Right ventricle myocardium inferior (tissue), 1 donor: ENCODE results near the gene ANXA7. TPM values are rescaled to one million over a fixed set of nuclear protein-coding genes. Genes with fewer than 3 reads are reported as not detected.
A peak's percentile ranks its signal among the peaks of the same experiment; 100 is the strongest.

Experiments
- ATAC-seq: fragments of 200-7000 bp; cut with Tn5 transposase; one replicate; pipeline ENCODE4 v1.9.1; 2020; ENCODE audit warnings: mild to moderate bottlenecking, moderate library complexity
- DNase-seq: peaks from one replicate; pipeline ENCODE4 v3.0.0; 2021; ENCODE audit errors: missing footprints
- intact Hi-C: fragments of 100-400 bp; cut with DNase I; formaldehyde crosslinking; loops from one replicate; pipeline ENCODE4 v1.11.0; 2022
- long read RNA-seq: library from polyadenylated mRNA; unstranded; transcript quantifications from one replicate; pipeline ENCODE4 v2.0.0, GENCODE V29; 2021
- total RNA-seq: library from RNA; stranded (reverse); fragmentation: NEBNext Ultra II Directional; extraction: Animal tissue kit (Norgen Biotek cat#: 25700); gene quantifications from one replicate; pipeline ENCODE4 v1.2.1, GENCODE V29; 2021
- donor health status: DM: no; HTN: yes; CAD: no; lungs with severe emphysema.

Gene ANXA7
- 113 TPM for total RNA-seq
- long read RNA-seq, transcript ANXA7-201 (14 exons, 2,174 nt), result major isoform, 100 of 144 reads
- long read RNA-seq, transcript ANXA7-202 (13 exons, 2,452 nt), result minor isoform, 10 of 144 reads
- long read RNA-seq, partial matches to known transcripts, result 20 of 144 reads
- long read RNA-seq, other reads (novel, unspliced or antisense), result 14 of 144 reads

GRCh38 chr10:73413528-73414229, at the start of gene ANXA7:
Gene ANXA7 (minus strand): TSS chr10:73414058. CDS start chr10:73400856, 13,202 bp downstream.
- DNase-seq (peak; percentile 98), ATAC-seq (peak; percentile 99)
- intact Hi-C loops, result no loop called here

- no peak for DNase-seq
- intact Hi-C loops, result no loop called here
- ATAC-seq, result no peak
Observed at GRCh38 chr10:73460897-73461296, 47.0 kb upstream of the ANXA7 start.

- ATAC-seq (no peak), DNase-seq (no peak)
- intact Hi-C loops, result no loop called here
Observed at GRCh38 chr10:73459683-73460314, 45.9 kb upstream of the ANXA7 start.

GRCh38 chr10:73456187-73456890, 42.5 kb upstream of the ANXA7 start:
- intact Hi-C loops, result no loop called here
- no peak for DNase-seq
- ATAC-seq, result no peak

- no peak for ATAC-seq
- DNase-seq, result no peak
- intact Hi-C loops, result no loop called here
Observed at GRCh38 chr10:73449113-73449512, 35.3 kb upstream of the ANXA7 start.

GRCh38 chr10:73448384-73448783, 34.5 kb upstream of the ANXA7 start:
- ATAC-seq (no peak), DNase-seq (no peak)
- intact Hi-C loops, result no loop called here

- DNase-seq, result no peak
- no peak for ATAC-seq
- intact Hi-C loops, result no loop called here
Observed at GRCh38 chr10:73446926-73447325, 33.1 kb upstream of the ANXA7 start.

GRCh38 chr10:73444457-73444856, 30.6 kb upstream of the ANXA7 start:
- no peak for DNase-seq

GRCh38 chr10:73439605-73440312, 25.9 kb upstream of the ANXA7 start:
- DNase-seq, result no peak
- intact Hi-C loops, result no loop called here
- no peak for ATAC-seq

More at GRCh38 chr10:73444457-73444856, 30.6 kb upstream of the ANXA7 start:
- intact Hi-C loops, result no loop called here
- ATAC-seq, result no peak

- no peak for ATAC-seq
Observed at GRCh38 chr10:73439055-73439454, 25.2 kb upstream of the ANXA7 start.

GRCh38 chr10:73433538-73433867, 19.6 kb upstream of the ANXA7 start, which contains the start of gene MSS51:
Gene MSS51 (minus strand): TSS chr10:73433561. CDS start chr10:73428284, 5,277 bp downstream.
- DNase-seq, result no peak
- ATAC-seq, result peak; percentile 90
- intact Hi-C loops, result no loop called here

More at GRCh38 chr10:73439055-73439454, 25.2 kb upstream of the ANXA7 start:
- no peak for DNase-seq
- intact Hi-C loops, result no loop called here

- intact Hi-C loops, result no loop called here
- DNase-seq, result no peak
- peak; percentile 51 for ATAC-seq
Observed at GRCh38 chr10:73432646-73433537, 19.0 kb upstream of the ANXA7 start.

- ATAC-seq (no peak), DNase-seq (no peak)
- intact Hi-C loops, result no loop called here
Observed at GRCh38 chr10:73426318-73426717, 12.5 kb upstream of the ANXA7 start.

GRCh38 chr10:73424478-73424877, 10.6 kb upstream of the ANXA7 start:
- ATAC-seq (no peak), DNase-seq (no peak)
- intact Hi-C loops, result no loop called here

- intact Hi-C loops, result no loop called here
- DNase-seq (no peak), ATAC-seq (no peak)
Observed at GRCh38 chr10:73423309-73423708, 9.5 kb upstream of the ANXA7 start.

- no peak for DNase-seq
- ATAC-seq, result no peak
- intact Hi-C loops, result no loop called here
Observed at GRCh38 chr10:73416571-73416970, 2.7 kb upstream of the ANXA7 start.

GRCh38 chr10:73414230-73414945, 530 bp upstream of the ANXA7 start:
- intact Hi-C loops, result no loop called here
- ATAC-seq (no peak), DNase-seq (no peak)
